Medulla oblongata (tissue), 1 donor: ENCODE results near the gene MAPT.
A peak's percentile ranks its signal among the peaks of the same experiment; 100 is the strongest.
"Not testable (repeated sequence)": the region's sequence is repeated elsewhere in the genome, so short reads cannot be mapped to it uniquely, and the experiment has no call there.

Source experiments
- DNase-seq: peaks from one replicate; pipeline ENCODE4 v3.0.0-alpha.2; 2015; ENCODE audit errors: extremely low spot score

The MAPT gene

GRCh38 chr17:46009681-46010596 lies 115.6 kb downstream of the MAPT start:
- DNase-seq: no peak

- DNase-seq: no peak
These were observed 116.3 kb downstream of the MAPT start for GRCh38 chr17:46010597-46011186.

- no peak for DNase-seq
These were observed 117.6 kb downstream of the MAPT start for GRCh38 chr17:46011711-46012505.

- no peak for DNase-seq
These were observed 118.2 kb downstream of the MAPT start for GRCh38 chr17:46012506-46013079.

GRCh38 chr17:46013127-46013501 lies 118.8 kb downstream of the MAPT start:
- DNase-seq: no peak

- peak; percentile 69 for DNase-seq
These were observed 119.3 kb downstream of the MAPT start for GRCh38 chr17:46013502-46014165.

GRCh38 chr17:46019408-46019925 lies 125.1 kb downstream of the MAPT start:
- not testable (repeated sequence) for DNase-seq

- no peak for DNase-seq
These were observed 125.8 kb downstream of the MAPT start for GRCh38 chr17:46020023-46020761.

GRCh38 chr17:46020998-46021397 lies 126.6 kb downstream of the MAPT start:
- DNase-seq: no peak

GRCh38 chr17:46023366-46023765 lies 129.0 kb downstream of the MAPT start:
- DNase-seq: not testable (repeated sequence)

- DNase-seq: peak; percentile 53
These were observed 129.5 kb downstream of the MAPT start for GRCh38 chr17:46023783-46024388.

GRCh38 chr17:46024590-46024989 lies 130.2 kb downstream of the MAPT start:
- DNase-seq: no peak

- no peak for DNase-seq
These were observed 130.7 kb downstream of the MAPT start for GRCh38 chr17:46025060-46025459.

GRCh38 chr17:46025510-46026165 lies 131.3 kb downstream of the MAPT start:
- no peak for DNase-seq

GRCh38 chr17:46026166-46027047 lies 132.1 kb downstream of the MAPT start:
- peak; percentile 50 for DNase-seq

GRCh38 chr17:46027048-46027975 lies 133.0 kb downstream of the MAPT start:
- no peak for DNase-seq

- no peak for DNase-seq
These were observed 133.6 kb downstream of the MAPT start for GRCh38 chr17:46027976-46028325.

- DNase-seq: no peak
These were observed 134.0 kb downstream of the MAPT start for GRCh38 chr17:46028374-46028773.
